GM12878 (cell line): ENCODE results near the gene LTN1. TPM values are rescaled to one million over a fixed set of nuclear protein-coding genes. Genes with fewer than 3 reads are reported as not detected.

Experiments used
- ATAC-seq: fragments of 200-7000 bp; cut with Tn5 transposase; 3 replicates; pipeline ENCODE4 v1.9.1; 2020; ENCODE audit warnings: mild to moderate bottlenecking, moderate library complexity
- Bru-seq: library from RNA; stranded (reverse); fragments of 400-500 nt; gene quantifications from one replicate; lab custom pipeline; 2021; lab: Mats Ljungman, UMichigan
- BruChase-seq, 2 experiments: library from RNA; stranded (reverse); fragments of 400-500 nt; gene quantifications; one replicate each; lab custom pipeline; 2021; lab: Mats Ljungman, UMichigan
- BruUV-seq: library from RNA; stranded (reverse); fragments of 400-500 nt; replicated peaks from 2 replicates; lab custom pipeline; 2021; lab: Mats Ljungman, UMichigan
- CTCF ChIA-PET: fragments of 300-600 bp; sonication (Branson Sonifier 250); formaldehyde crosslinking; extraction: SDS; loops from one replicate; lab custom pipeline; 2021; ENCODE audit warnings: inconsistent platforms; lab: Yijun Ruan, JAX
- POLR2A ChIA-PET: fragments of 350-600 bp; formaldehyde crosslinking; extraction: SDS; loops from one replicate; lab custom pipeline; 2021; ENCODE audit warnings: inconsistent platforms; lab: Charles Lee
- RAD21 ChIA-PET: fragments of 300-600 bp; sonication (Branson Sonifier 250); formaldehyde crosslinking; loops from one replicate; lab custom pipeline; 2023; ENCODE audit warnings: antibody characterized with exemption; ENCODE audit not compliant: unreplicated experiment; lab: Charles Lee
- SMC1A ChIA-PET: fragments of 300-600 bp; sonication (Branson Sonifier 250); formaldehyde crosslinking; loops from one replicate; lab custom pipeline; 2023; ENCODE audit not compliant: unreplicated experiment, uncharacterized antibody; lab: Charles Lee
- DNase-seq: peaks from one replicate; pipeline ENCODE4 v3.0.0-alpha.2; 2011; ENCODE audit warnings: low read depth, low spot score
- FAIRE-seq: peaks from 3 replicates; lab custom pipeline; 2011; peaks lifted over from hg19 to GRCh38; lab: Jason Lieb, UNC
- H2AFZ ChIP-seq: 2 replicates; pipeline ENCODE4 v1.6.0; 2011; ENCODE audit warnings: low read depth, low read length, control low read depth; ENCODE audit not compliant: control insufficient read depth
- H3K27ac ChIP-seq: 2 replicates; pipeline ENCODE4 v1.5.1; 2011; ENCODE audit warnings: control low read depth; ENCODE audit not compliant: control insufficient read depth, insufficient read depth
- H3K27me3 ChIP-seq, 2 experiments: replicated peaks in 1 of 2; 2 replicates each; pipeline versions ENCODE4 v1.6.0 to v1.6.1; 2011; ENCODE audit warnings: low read length in 1 of 2; ENCODE audit not compliant: control insufficient read depth in 2 of 2, insufficient read depth in 2 of 2
- H3K36me3 ChIP-seq, 2 experiments: 2 replicates each; pipeline ENCODE4 v1.5.1; 2011; ENCODE audit warnings: low read length in 1 of 2; ENCODE audit not compliant: control insufficient read depth in 2 of 2, insufficient read depth in 2 of 2
- H3K4me1 ChIP-seq: 2 replicates; pipeline ENCODE4 v1.6.1; 2011; ENCODE audit warnings: mild to moderate bottlenecking, low read length, moderate library complexity, mixed read lengths; ENCODE audit not compliant: control insufficient read depth, insufficient read depth
- H3K4me2 ChIP-seq: 2 replicates; pipeline ENCODE4 v1.6.0; 2011; ENCODE audit warnings: control low read depth; ENCODE audit not compliant: control insufficient read depth, insufficient read depth
- H3K4me3 ChIP-seq: fragments of 200-600 bp; sonication (generic); 2 replicates; pipeline ENCODE4 v1.5.1; 2016
- H3K79me2 ChIP-seq: 2 replicates; pipeline ENCODE4 v1.6.0; 2011; ENCODE audit warnings: low read length; ENCODE audit not compliant: control insufficient read depth, insufficient read depth
- H3K9ac ChIP-seq: 2 replicates; pipeline ENCODE4 v1.8.0; 2011; ENCODE audit warnings: low read length, control low read depth, mixed read lengths; ENCODE audit not compliant: control insufficient read depth, insufficient read depth
- H3K9me3 ChIP-seq: replicated peaks from 3 replicates; pipeline ENCODE4 v1.5.1; 2011; ENCODE audit warnings: mild to moderate bottlenecking, low read length; ENCODE audit not compliant: control insufficient read depth, insufficient read depth
- H4K20me1 ChIP-seq: 2 replicates; pipeline ENCODE4 v1.6.0; 2011; ENCODE audit not compliant: control insufficient read depth, insufficient read depth
- FOXM1 ChIP-seq: IDR thresholded peaks from 2 replicates; pipeline ENCODE4 v1.6.1; 2012; ENCODE audit warnings: low read depth, mild to moderate bottlenecking, inconsistent platforms, low read length, moderate library complexity
- IRF3 ChIP-seq: fragments of 450-650 bp; IDR thresholded peaks from 2 replicates; pipeline ENCODE4 v1.6.1; 2014; ENCODE audit warnings: mild to moderate bottlenecking
- KDM1A ChIP-seq: fragments of 200-600 bp; sonication (generic); IDR thresholded peaks from 2 replicates; pipeline ENCODE4 v1.6.1; 2016; ENCODE audit warnings: borderline replicate concordance
- POLR2A ChIP-seq: IDR thresholded peaks from 2 replicates; pipeline ENCODE4 v1.6.1; 2011; ENCODE audit warnings: low read depth, mild to moderate bottlenecking, low read length
- TCF7 ChIP-seq: IDR thresholded peaks from 2 replicates; pipeline ENCODE4 v1.6.1; 2014; ENCODE audit warnings: antibody characterized with exemption, borderline replicate concordance
- WGBS: methylation state at CpG from one replicate; pipeline ENCODE4 v1.1.6; 2016; ENCODE audit warnings: low lambda C conversion rate; ENCODE audit not compliant: insufficient replicate concordance, insufficient coverage; ENCODE audit errors: missing lambda C conversion rate; 5-methylcytosine and 5-hydroxymethylcytosine counted together
- in situ Hi-C: fragments of 300-500 bp; cut with MboI; formaldehyde crosslinking; loops from 9 replicates; pipeline ENCODE4 v1.14.3; 2018; ENCODE audit warnings: mixed read lengths
- intact Hi-C: fragments of 100-400 bp; cut with micrococcal nuclease; formaldehyde crosslinking; loops from one replicate; pipeline ENCODE4 v1.14.2; 2022; ENCODE audit not compliant: unreplicated experiment
- long read RNA-seq, 2 experiments: library from polyadenylated mRNA; unstranded; transcript quantifications; one replicate each; pipeline ENCODE4 v2.0.0, GENCODE V29; 2019 to 2020
- polyA minus RNA-seq, 3 experiments: library from RNA; depleted of rRNA, polyadenylated mRNA; stranded (reverse); fragments of >200 nt; gene quantifications; 2 replicates each; pipeline ENCODE4 v1.2.3, GENCODE V29; 2011
- polyA plus RNA-seq, 11 experiments: library from polyadenylated mRNA; depleted of rRNA in 4 of 11; unstranded in 6 of 11; stranded (reverse) in 5 of 11; fragments of >200 nt; fragmentation: Nextera tagmentation in 4 of 11; fragmentation: Illumina TruSeq in 1 of 11; extraction: Ambion mirVana in 4 of 11; extraction: Trizol in 1 of 11; gene quantifications; 1 replicate in 1 of 11; 2 replicates in 10 of 11; pipeline versions ENCODE4 v1.2.1 to v1.2.3, GENCODE V29; 2011 to 2016; ENCODE audit warnings: inconsistent platforms in 2 of 11, missing spikeins in 2 of 11, low read depth in 1 of 11
- total RNA-seq, 4 experiments: library from RNA; depleted of rRNA in 3 of 4; stranded (reverse); fragments of >200 nt in 3 of 4; fragmentation: Illumina TruSeq in 1 of 4; extraction: Trizol in 1 of 4; gene quantifications; 2 replicates each; pipeline versions ENCODE4 v1.2.1 to v1.2.3, GENCODE V29; 2013 to 2021
- TF ChIP-seq, protein P1 (sequence below): fragments of 450-650 bp; formaldehyde crosslinking; IDR thresholded peaks from 2 replicates; pipeline ENCODE4 v1.5.0; 2022; ENCODE audit warnings: mild to moderate bottlenecking, missing genetic modification characterization

LTN1 gene, protein sequence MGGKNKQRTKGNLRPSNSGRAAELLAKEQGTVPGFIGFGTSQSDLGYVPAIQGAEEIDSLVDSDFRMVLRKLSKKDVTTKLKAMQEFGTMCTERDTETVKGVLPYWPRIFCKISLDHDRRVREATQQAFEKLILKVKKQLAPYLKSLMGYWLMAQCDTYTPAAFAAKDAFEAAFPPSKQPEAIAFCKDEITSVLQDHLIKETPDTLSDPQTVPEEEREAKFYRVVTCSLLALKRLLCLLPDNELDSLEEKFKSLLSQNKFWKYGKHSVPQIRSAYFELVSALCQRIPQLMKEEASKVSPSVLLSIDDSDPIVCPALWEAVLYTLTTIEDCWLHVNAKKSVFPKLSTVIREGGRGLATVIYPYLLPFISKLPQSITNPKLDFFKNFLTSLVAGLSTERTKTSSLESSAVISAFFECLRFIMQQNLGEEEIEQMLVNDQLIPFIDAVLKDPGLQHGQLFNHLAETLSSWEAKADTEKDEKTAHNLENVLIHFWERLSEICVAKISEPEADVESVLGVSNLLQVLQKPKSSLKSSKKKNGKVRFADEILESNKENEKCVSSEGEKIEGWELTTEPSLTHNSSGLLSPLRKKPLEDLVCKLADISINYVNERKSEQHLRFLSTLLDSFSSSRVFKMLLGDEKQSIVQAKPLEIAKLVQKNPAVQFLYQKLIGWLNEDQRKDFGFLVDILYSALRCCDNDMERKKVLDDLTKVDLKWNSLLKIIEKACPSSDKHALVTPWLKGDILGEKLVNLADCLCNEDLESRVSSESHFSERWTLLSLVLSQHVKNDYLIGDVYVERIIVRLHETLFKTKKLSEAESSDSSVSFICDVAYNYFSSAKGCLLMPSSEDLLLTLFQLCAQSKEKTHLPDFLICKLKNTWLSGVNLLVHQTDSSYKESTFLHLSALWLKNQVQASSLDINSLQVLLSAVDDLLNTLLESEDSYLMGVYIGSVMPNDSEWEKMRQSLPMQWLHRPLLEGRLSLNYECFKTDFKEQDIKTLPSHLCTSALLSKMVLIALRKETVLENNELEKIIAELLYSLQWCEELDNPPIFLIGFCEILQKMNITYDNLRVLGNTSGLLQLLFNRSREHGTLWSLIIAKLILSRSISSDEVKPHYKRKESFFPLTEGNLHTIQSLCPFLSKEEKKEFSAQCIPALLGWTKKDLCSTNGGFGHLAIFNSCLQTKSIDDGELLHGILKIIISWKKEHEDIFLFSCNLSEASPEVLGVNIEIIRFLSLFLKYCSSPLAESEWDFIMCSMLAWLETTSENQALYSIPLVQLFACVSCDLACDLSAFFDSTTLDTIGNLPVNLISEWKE (N-terminal part only)
- total RNA-seq (2013; cell fraction: nucleolus; rRNA removed), result 88.9 and 102 TPM in 2 replicates
- total RNA-seq (2014; rRNA removed), result 11.7 and 11.8 TPM in 2 replicates
- 16.5 and 17.3 TPM in 2 replicates for total RNA-seq (2014; rRNA removed; fragmentation: Illumina TruSeq; extraction: Trizol)
- total RNA-seq (2021), result 13.2 and 13.8 TPM in 2 replicates
- 3.6 TPM for polyA plus RNA-seq (2011; ENCODE audit: low read depth)
- polyA plus RNA-seq (2011; rRNA removed), result 13.0 and 18.9 TPM in 2 replicates
- 4.8 and 6.1 TPM in 2 replicates for polyA plus RNA-seq (2011; cell fraction: cytosol; rRNA removed)
- 14.5 and 15.3 TPM in 2 replicates for polyA plus RNA-seq (2011; cell fraction: nucleus; rRNA removed)
- 6.9 and 9.2 TPM in 2 replicates for polyA plus RNA-seq (2012)
- 12.9 and 19.4 TPM in 2 replicates for polyA plus RNA-seq (2014; fragmentation: Illumina TruSeq; extraction: Trizol)
- 10 to 100 TPM in 1 of 2 experiments, 1 to 10 TPM in 1; 3.5 to 10.1 TPM for polyA plus RNA-seq (2014; fragmentation: Nextera tagmentation; extraction: Ambion mirVana)
- polyA plus RNA-seq (2014; rRNA removed), result 6.7 and 8.4 TPM in 2 replicates
- polyA plus RNA-seq (2016; fragmentation: Nextera tagmentation; extraction: Ambion mirVana), result 10 to 100 TPM; 11.4 to 14.3 TPM
- 28.9 and 38.8 TPM in 2 replicates for polyA minus RNA-seq (2011; rRNA and poly(A)+ RNA removed)
- polyA minus RNA-seq (2011; cell fraction: cytosol; rRNA and poly(A)+ RNA removed), result 9.4 and 9.7 TPM in 2 replicates
- 26.6 and 34.3 TPM in 2 replicates for polyA minus RNA-seq (2011; cell fraction: nucleus; rRNA and poly(A)+ RNA removed)
- Bru-seq, nascent RNA, result percentile 86 among the genes with signal in this experiment
- BruChase-seq, experiment 1, labeled RNA remaining after a 6-hour chase, result percentile 81 among the genes with signal in this experiment
- BruChase-seq, experiment 2, labeled RNA remaining after a 2-hour chase, result percentile 91 among the genes with signal in this experiment
- long read RNA-seq, experiment 1, partial matches to known transcripts, result 9 of 10 reads
- long read RNA-seq, experiment 1, other reads (novel, unspliced or antisense), result 1 of 10 reads
- long read RNA-seq, experiment 2, partial matches to known transcripts, result 118 of 134 reads
- long read RNA-seq, experiment 2, other reads (novel, unspliced or antisense), result 16 of 134 reads

GRCh38 chr21:28992526-28993292 is at the start of gene LTN1:
LTN1 (minus strand) TSS chr21:28992877; CDS start chr21:28992805, 72 bp downstream.
- under 1% methylated on average over 43 of the region's 43 CpGs for WGBS
- no TSS peak for BruUV-seq
- POLR2A ChIA-PET, result interaction anchor here (0.6 to 3.3 kb wide), 8 partner anchors 10 to 302 kb away, joined by 3 to 22 read pairs (median 6); partner anchors contain the start of genes RWDD2B and USP16
- no peak; the same call in 1 of the 2 replicates for TF ChIP-seq FOXM1
- no peak for TF ChIP-seq KDM1A
- peak; percentile 84 for TF ChIP-seq IRF3
- TF ChIP-seq TCF7, result no peak
- TF ChIP-seq, protein P1, sequence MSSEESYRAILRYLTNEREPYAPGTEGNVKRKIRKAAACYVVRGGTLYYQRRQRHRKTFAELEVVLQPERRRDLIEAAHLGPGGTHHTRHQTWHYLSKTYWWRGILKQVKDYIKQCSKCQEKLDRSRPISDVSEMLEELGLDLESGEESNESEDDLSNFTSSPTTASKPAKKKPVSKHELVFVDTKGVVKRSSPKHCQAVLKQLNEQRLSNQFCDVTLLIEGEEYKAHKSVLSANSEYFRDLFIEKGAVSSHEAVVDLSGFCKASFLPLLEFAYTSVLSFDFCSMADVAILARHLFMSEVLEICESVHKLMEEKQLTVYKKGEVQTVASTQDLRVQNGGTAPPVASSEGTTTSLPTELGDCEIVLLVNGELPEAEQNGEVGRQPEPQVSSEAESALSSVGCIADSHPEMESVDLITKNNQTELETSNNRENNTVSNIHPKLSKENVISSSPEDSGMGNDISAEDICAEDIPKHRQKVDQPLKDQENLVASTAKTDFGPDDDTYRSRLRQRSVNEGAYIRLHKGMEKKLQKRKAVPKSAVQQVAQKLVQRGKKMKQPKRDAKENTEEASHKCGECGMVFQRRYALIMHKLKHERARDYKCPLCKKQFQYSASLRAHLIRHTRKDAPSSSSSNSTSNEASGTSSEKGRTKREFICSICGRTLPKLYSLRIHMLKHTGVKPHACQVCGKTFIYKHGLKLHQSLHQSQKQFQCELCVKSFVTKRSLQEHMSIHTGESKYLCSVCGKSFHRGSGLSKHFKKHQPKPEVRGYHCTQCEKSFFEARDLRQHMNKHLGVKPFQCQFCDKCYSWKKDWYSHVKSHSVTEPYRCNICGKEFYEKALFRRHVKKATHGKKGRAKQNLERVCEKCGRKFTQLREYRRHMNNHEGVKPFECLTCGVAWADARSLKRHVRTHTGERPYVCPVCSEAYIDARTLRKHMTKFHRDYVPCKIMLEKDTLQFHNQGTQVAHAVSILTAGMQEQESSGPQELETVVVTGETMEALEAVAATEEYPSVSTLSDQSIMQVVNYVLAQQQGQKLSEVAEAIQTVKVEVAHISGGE (CRISPR knock-in tag), result peak; percentile 90
- TF ChIP-seq POLR2A, result peak; percentile 86

More at GRCh38 chr21:28992526-28993292, at the start of gene LTN1:
- Histone ChIP-seq H2AFZ (peak within 1 kb of the TSS; percentile 86), H3K4me2 (peak within 1 kb of the TSS; percentile 90), H3K9ac (peak within 1 kb of the TSS; percentile 75), H3K4me3 (peak within 1 kb of the TSS; percentile 97), H3K79me2 (peaks cover 28% of the 10 kb centered on the region), H3K36me3 (no peaks in the 10 kb centered on the region), H3K27ac (peak within 1 kb of the TSS; percentile 73), H4K20me1 (no peaks in the 10 kb centered on the region), H3K4me1 (peaks cover 3% of the 10 kb centered on the region), H3K27me3 (no peaks in the 10 kb centered on the region), H3K9me3 (no peaks in the 10 kb centered on the region)
- ChIA-PET RAD21 (interaction anchor here (0.9 to 1.6 kb wide), 6 partner anchors 10 to 379 kb away, joined by 3 to 16 read pairs (median 6); partner anchors contain the start of genes MAP3K7CL, RWDD2B and USP16), CTCF (interaction anchor here (0.7 to 1.3 kb wide), 4 partner anchors 10 to 34 kb away, joined by 3 to 5 read pairs (median 4); partner anchors contain the start of gene RWDD2B), SMC1A (interaction anchor here (0.8 to 3.3 kb wide), 7 partner anchors 10 to 83 kb away, joined by 3 to 14 read pairs (median 4); partner anchors contain the start of genes CCT8 and USP16)
- DNase-seq (peak; percentile 99), ATAC-seq (peak; percentile 95), FAIRE-seq (peak; percentile 98)
- in situ Hi-C loops, result no loop called here
- intact Hi-C loops, result loop anchor here (1.0 to 10.0 kb wide), 5 partner anchors 10 to 312 kb away; partner anchors contain the start of genes RWDD2B and USP16
